ENCODE results near the gene PFKFB4.
A peak's percentile ranks its signal among the peaks of the same experiment; 100 is the strongest.

PFKFB4 gene

GRCh38 chr3:48556796-48557626 is at the start of gene PFKFB4:
TSS of gene PFKFB4 (minus strand) at chr3:48556803. CDS start at chr3:48556777, 26 bp downstream.
- peak; percentile 91 for DNase-seq

GRCh38 chr3:48601622-48601994 is 45.0 kb upstream of the PFKFB4 start:
- no peak for DNase-seq

- no peak for DNase-seq
Observed at GRCh38 chr3:48600711-48601621, 44.4 kb upstream of the PFKFB4 start.

GRCh38 chr3:48599509-48600285 is 43.1 kb upstream of the PFKFB4 start:
- DNase-seq, result no peak

- no peak for DNase-seq
Observed at GRCh38 chr3:48599077-48599501, 42.5 kb upstream of the PFKFB4 start.

- no peak for DNase-seq
Observed at GRCh38 chr3:48598323-48599076, 41.9 kb upstream of the PFKFB4 start.

GRCh38 chr3:48597408-48597800 is 40.8 kb upstream of the PFKFB4 start:
- DNase-seq, result no peak

GRCh38 chr3:48596676-48597407 is 40.2 kb upstream of the PFKFB4 start:
- DNase-seq, result no peak

GRCh38 chr3:48596157-48596556 is 39.6 kb upstream of the PFKFB4 start:
- DNase-seq, result no peak

GRCh38 chr3:48595526-48596121 is 39.0 kb upstream of the PFKFB4 start:
- no peak for DNase-seq

- no peak for DNase-seq
Observed at GRCh38 chr3:48595075-48595525, 38.5 kb upstream of the PFKFB4 start, which contains the start of gene COL7A1. TSS of gene COL7A1 (minus strand) at chr3:48595329. CDS start at chr3:48595159, 170 bp downstream.

GRCh38 chr3:48594417-48595049 is 37.9 kb upstream of the PFKFB4 start:
- DNase-seq, result no peak

GRCh38 chr3:48593337-48593736 is 36.7 kb upstream of the PFKFB4 start:
- no peak for DNase-seq

GRCh38 chr3:48592519-48593087 is 36.0 kb upstream of the PFKFB4 start:
- no peak for DNase-seq

- DNase-seq, result no peak
Observed at GRCh38 chr3:48591886-48592518, 35.4 kb upstream of the PFKFB4 start.

GRCh38 chr3:48591436-48591835 is 34.8 kb upstream of the PFKFB4 start:
- no peak for DNase-seq

- no peak for DNase-seq
Observed at GRCh38 chr3:48588230-48588629, 31.6 kb upstream of the PFKFB4 start.

GRCh38 chr3:48587686-48588085 is 31.1 kb upstream of the PFKFB4 start:
- DNase-seq, result no peak

GRCh38 chr3:48585411-48585810 is 28.8 kb upstream of the PFKFB4 start:
- DNase-seq, result no peak

- DNase-seq, result no peak
Observed at GRCh38 chr3:48584836-48585235, 28.2 kb upstream of the PFKFB4 start.
